HepG2 (cell line): ENCODE results near the gene ITGA2. TPM values are rescaled to one million over a fixed set of nuclear protein-coding genes. Genes with fewer than 3 reads are reported as not detected.

Source experiments
- CEBPG ChIP-seq: IDR thresholded peaks from 2 replicates; pipeline ENCODE4 v1.6.1; 2016
- DZIP1 ChIP-seq: sonication (generic); formaldehyde crosslinking; IDR thresholded peaks from 2 replicates; pipeline ENCODE4 v1.5.0; 2020; ENCODE audit warnings: mild to moderate bottlenecking, missing genetic modification reagents
- ELF3 ChIP-seq: IDR thresholded peaks from 2 replicates; pipeline ENCODE4 v1.6.1; 2016; ENCODE audit warnings: missing genetic modification reagents, missing compliant biosample characterization
- ERF ChIP-seq: IDR thresholded peaks from 2 replicates; pipeline ENCODE4 v1.6.1; 2018; ENCODE audit warnings: missing biosample characterization, missing genetic modification reagents
- FOXP1 ChIP-seq, 2 experiments: fragments of 450-650 bp in 1 of 2; IDR thresholded peaks; 2 replicates each; pipeline ENCODE4 v1.6.1; 2017 to 2018; ENCODE audit warnings: antibody characterized with exemption in 1 of 2
- GLMP ChIP-seq: sonication (generic); formaldehyde crosslinking; IDR thresholded peaks from 2 replicates; pipeline ENCODE4 v1.9.0; 2021; ENCODE audit warnings: missing genetic modification reagents, mild to moderate bottlenecking, borderline replicate concordance
- HOXD1 ChIP-seq: sonication (generic); formaldehyde crosslinking; IDR thresholded peaks from 2 replicates; pipeline ENCODE4 v1.5.0; 2020; ENCODE audit warnings: missing genetic modification reagents
- KAT8 ChIP-seq: IDR thresholded peaks from 2 replicates; pipeline ENCODE4 v1.6.1; 2016; ENCODE audit warnings: missing genetic modification reagents, missing compliant biosample characterization
- LCORL ChIP-seq, 2 experiments: fragments of 450-650 bp in 1 of 2; sonication (generic) in 1 of 2; formaldehyde crosslinking in 1 of 2; IDR thresholded peaks; 2 replicates each; pipeline versions ENCODE4 v1.5.0 to v1.6.1; 2017 to 2020; ENCODE audit warnings: antibody characterized with exemption in 1 of 2, missing genetic modification reagents in 1 of 2
- MAX ChIP-seq: IDR thresholded peaks from 2 replicates; pipeline ENCODE4 v1.6.1; 2012; ENCODE audit warnings: inconsistent platforms
- PCBP1 ChIP-seq: fragments of 200-400 bp; formaldehyde crosslinking; IDR thresholded peaks from 2 replicates; pipeline ENCODE4 v1.6.1; 2017; ENCODE audit warnings: mild to moderate bottlenecking, low read depth, low read length, borderline replicate concordance
- PHF21A ChIP-seq: sonication (generic); formaldehyde crosslinking; IDR thresholded peaks from 2 replicates; pipeline ENCODE4 v1.5.0; 2020; ENCODE audit warnings: mild to moderate bottlenecking, missing genetic modification reagents
- RARA ChIP-seq: IDR thresholded peaks from 2 replicates; pipeline ENCODE4 v1.6.1; 2016; ENCODE audit warnings: missing genetic modification reagents, missing compliant biosample characterization
- RFXAP ChIP-seq: sonication (generic); formaldehyde crosslinking; IDR thresholded peaks from 2 replicates; pipeline ENCODE4 v1.4.0; 2020; ENCODE audit warnings: missing genetic modification reagents, borderline replicate concordance
- SIX1 ChIP-seq: sonication (generic); formaldehyde crosslinking; IDR thresholded peaks from 2 replicates; pipeline ENCODE4 v1.4.0; 2020; ENCODE audit warnings: missing genetic modification reagents, borderline replicate concordance
- U2AF1 ChIP-seq: fragments of 200-400 bp; formaldehyde crosslinking; optimal IDR thresholded peaks from 2 replicates; pipeline ENCODE3; 2017; ENCODE audit warnings: mild to moderate bottlenecking, low read depth, low read length
- ZNF207 ChIP-seq: fragments of 450-650 bp; IDR thresholded peaks from 2 replicates; pipeline ENCODE4 v1.6.1; 2016; ENCODE audit warnings: antibody characterized with exemption, borderline replicate concordance
- ZNF772 ChIP-seq: sonication (generic); formaldehyde crosslinking; IDR thresholded peaks from 2 replicates; pipeline ENCODE4 v1.5.0; 2020; ENCODE audit warnings: mild to moderate bottlenecking, missing genetic modification reagents
- ZNF780A ChIP-seq: sonication (generic); formaldehyde crosslinking; IDR thresholded peaks from 2 replicates; pipeline ENCODE4 v1.8.0; 2022; ENCODE audit warnings: mild to moderate bottlenecking, missing genetic modification reagents, moderate library complexity
- polyA plus RNA-seq, 8 experiments: library from polyadenylated mRNA; depleted of rRNA in 3 of 8; stranded (reverse) in 7 of 8; unstranded in 1 of 8; fragments of >200 nt; fragmentation: Illumina TruSeq in 4 of 8; extraction: Trizol in 4 of 8; gene quantifications; 2 replicates each; pipeline versions ENCODE4 v1.2.1 to v1.2.3, GENCODE V29; 2011 to 2016; ENCODE audit warnings: low read depth in 4 of 8, missing spikeins in 1 of 8, mixed read lengths in 1 of 8; ENCODE audit not compliant: insufficient read depth in 1 of 8
- total RNA-seq, 5 experiments: library from RNA; depleted of rRNA; stranded (reverse); fragments of >200 nt; fragmentation: Illumina TruSeq; extraction: Trizol; gene quantifications; 2 replicates each; pipeline ENCODE4 v1.2.3, GENCODE V29; 2016; ENCODE audit warnings: low read depth in 1 of 5
- TF ChIP-seq, protein P1 (sequence below): sonication (generic); formaldehyde crosslinking; IDR thresholded peaks from 2 replicates; pipeline ENCODE4 v1.5.1; 2020; ENCODE audit warnings: mild to moderate bottlenecking, missing genetic modification reagents, borderline replicate concordance

ITGA2 gene
- total and polyA plus RNA-seq, 2 of the 13 experiments (the other 11 are each of a cell fraction or from before 2014, with no cell fraction given), result 15.8 to 58.3 TPM

DNA sequence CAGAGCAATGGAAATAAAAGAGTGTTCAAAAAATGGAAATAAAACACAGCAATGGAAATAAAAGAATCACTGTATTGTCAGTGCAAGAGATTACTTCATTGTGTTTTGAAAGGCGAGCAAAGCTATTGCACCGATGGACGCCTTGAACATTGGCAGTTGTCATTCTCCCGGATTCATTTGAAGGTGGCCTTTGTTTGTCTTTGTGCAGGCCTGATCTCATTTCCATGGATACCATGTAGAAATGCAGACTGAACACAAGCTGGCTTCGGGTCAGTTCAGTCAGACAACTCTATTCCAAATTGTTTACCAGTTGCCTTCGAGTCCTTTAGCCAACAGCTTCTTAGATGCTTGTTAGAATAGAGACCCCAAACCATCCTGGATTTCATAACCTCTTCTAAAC, 8.3 kb downstream of the ITGA2 start (continued):
- TF ChIP-seq DZIP1 (CRISPR knock-in tag) (no peak), FOXP1 (IDR thresholded peaks at IDR 0.05) (0 out of 2 replicates have a peak, but pooled peaks have one; percentile 20), FOXP1 (CRISPR knock-in tag; IDR thresholded peaks at IDR 0.05) (peak; percentile 64), HOXD1 (CRISPR knock-in tag) (no peak), ZNF780A (no peak), MAX (0 out of 2 replicates have a peak, but pooled peaks have one; percentile 13), ZNF207 (no peak), SIX1 (CRISPR knock-in tag) (0 out of 2 replicates have a peak, but pooled peaks have one; percentile 26), PCBP1 (no peak), LCORL (IDR thresholded peaks at IDR 0.05) (no peak), LCORL (CRISPR knock-in tag; IDR thresholded peaks at IDR 0.05) (peak; percentile 54; the same call in 1 of the 2 replicates), PHF21A (CRISPR knock-in tag) (peak; percentile 40; the same call in 1 of the 2 replicates), GLMP (no peak), U2AF1 (no peak), ERF (peak; percentile 63; the same call in 1 of the 2 replicates), RFXAP (CRISPR knock-in tag) (no peak), RARA (CRISPR knock-in tag) (peak; percentile 64), KAT8 (CRISPR knock-in tag) (peak; percentile 19; the same call in 1 of the 2 replicates), ZNF772 (CRISPR knock-in tag) (no peak), CEBPG (CRISPR knock-in tag) (peak; percentile 87), ELF3 (CRISPR knock-in tag) (0 out of 2 replicates have a peak, but pooled peaks have one; percentile 39)
- TF ChIP-seq, protein P1, sequence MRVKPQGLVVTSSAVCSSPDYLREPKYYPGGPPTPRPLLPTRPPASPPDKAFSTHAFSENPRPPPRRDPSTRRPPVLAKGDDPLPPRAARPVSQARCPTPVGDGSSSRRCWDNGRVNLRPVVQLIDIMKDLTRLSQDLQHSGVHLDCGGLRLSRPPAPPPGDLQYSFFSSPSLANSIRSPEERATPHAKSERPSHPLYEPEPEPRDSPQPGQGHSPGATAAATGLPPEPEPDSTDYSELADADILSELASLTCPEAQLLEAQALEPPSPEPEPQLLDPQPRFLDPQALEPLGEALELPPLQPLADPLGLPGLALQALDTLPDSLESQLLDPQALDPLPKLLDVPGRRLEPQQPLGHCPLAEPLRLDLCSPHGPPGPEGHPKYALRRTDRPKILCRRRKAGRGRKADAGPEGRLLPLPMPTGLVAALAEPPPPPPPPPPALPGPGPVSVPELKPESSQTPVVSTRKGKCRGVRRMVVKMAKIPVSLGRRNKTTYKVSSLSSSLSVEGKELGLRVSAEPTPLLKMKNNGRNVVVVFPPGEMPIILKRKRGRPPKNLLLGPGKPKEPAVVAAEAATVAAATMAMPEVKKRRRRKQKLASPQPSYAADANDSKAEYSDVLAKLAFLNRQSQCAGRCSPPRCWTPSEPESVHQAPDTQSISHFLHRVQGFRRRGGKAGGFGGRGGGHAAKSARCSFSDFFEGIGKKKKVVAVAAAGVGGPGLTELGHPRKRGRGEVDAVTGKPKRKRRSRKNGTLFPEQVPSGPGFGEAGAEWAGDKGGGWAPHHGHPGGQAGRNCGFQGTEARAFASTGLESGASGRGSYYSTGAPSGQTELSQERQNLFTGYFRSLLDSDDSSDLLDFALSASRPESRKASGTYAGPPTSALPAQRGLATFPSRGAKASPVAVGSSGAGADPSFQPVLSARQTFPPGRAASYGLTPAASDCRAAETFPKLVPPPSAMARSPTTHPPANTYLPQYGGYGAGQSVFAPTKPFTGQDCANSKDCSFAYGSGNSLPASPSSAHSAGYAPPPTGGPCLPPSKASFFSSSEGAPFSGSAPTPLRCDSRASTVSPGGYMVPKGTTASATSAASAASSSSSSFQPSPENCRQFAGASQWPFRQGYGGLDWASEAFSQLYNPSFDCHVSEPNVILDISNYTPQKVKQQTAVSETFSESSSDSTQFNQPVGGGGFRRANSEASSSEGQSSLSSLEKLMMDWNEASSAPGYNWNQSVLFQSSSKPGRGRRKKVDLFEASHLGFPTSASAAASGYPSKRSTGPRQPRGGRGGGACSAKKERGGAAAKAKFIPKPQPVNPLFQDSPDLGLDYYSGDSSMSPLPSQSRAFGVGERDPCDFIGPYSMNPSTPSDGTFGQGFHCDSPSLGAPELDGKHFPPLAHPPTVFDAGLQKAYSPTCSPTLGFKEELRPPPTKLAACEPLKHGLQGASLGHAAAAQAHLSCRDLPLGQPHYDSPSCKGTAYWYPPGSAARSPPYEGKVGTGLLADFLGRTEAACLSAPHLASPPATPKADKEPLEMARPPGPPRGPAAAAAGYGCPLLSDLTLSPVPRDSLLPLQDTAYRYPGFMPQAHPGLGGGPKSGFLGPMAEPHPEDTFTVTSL (CRISPR knock-in tag), result peak; percentile 19; the same call in 1 of the 2 replicates
